ENCODE measurements around the gene IGSF22.

Gene IGSF22

GRCh38 chr11:18743900-18744514 is 18.0 kb upstream of the IGSF22 start:
- DNase-seq (ENCODE audit: low read depth in 2 of 2): no peak

- DNase-seq (ENCODE audit: low read depth in 2 of 2): no peak
These were observed 17.4 kb upstream of the IGSF22 start for GRCh38 chr11:18743365-18743764.

GRCh38 chr11:18741783-18742182 is 15.8 kb upstream of the IGSF22 start:
- DNase-seq (ENCODE audit: low read depth in 2 of 2): no peak

DNA sequence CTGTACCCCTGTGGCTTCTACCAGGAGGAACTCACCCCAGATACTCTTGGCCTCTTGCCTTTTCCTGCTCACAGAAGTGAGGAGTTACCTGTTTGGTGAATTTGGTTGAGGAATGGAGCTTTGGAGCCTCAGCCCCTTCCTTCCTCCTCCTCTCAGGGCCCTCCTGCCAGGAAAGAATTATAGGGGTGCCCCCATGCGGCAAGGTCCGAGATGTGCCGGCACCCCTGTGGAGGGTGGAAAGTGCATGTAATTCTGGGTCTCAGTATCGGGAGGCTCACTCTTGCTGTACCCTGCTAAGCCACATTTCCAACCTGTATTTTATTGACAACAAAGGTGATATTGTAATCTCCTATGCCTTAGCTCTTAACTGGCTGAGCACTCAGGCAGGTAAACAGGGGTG is 13.7 kb upstream of the IGSF22 start:
- no peak for DNase-seq (ENCODE audit: low read depth in 2 of 2)

DNA sequence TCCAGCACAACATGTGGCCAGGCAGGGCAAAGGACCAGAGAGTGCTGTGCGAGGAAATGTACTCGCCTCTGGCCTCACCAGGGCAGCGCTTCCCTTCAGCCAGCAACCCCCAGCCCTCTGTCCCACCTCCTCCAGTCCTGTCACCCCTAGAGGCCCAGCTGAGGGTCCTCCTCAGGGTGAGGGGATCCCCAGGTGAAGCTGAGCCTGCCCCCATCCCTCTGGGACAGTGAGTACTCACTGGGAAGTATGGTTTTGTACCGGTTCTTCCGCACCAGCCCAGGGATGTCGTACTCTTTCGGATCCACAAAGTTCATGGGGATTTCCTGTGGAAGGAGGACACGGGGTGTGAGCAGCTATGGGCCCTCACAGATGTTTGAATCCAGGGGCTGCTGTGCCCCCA is 11.7 kb upstream of the IGSF22 start:
- DNase-seq (ENCODE audit: low read depth in 2 of 2): no peak

DNA sequence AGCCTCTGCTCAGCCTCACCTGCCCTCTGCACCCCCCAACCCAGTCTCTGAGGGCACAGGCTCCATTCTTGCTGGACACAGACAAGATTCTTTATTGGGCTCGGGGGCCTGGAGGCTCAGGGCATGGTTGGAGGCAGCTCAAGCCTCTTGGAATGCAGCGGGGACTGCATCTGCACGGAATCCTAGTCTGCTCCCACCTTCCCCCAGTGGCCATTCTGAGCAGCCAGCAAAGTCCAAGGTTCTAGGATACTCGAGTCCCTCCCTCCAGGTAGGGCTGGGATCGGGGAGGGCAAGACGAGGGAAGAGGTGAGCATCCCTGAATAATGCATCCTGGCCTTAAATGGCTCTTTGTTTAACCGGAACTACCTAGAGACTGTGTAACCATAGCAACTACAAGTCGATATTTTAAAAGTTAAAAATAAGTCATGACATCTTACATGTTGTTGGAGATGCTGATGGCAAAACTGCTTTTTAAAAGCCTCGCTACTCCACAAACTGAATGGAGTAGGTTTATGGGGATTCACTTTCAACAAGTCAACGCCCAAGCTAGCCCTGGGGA is 10.7 kb upstream of the IGSF22 start:
- no peak for DNase-seq (ENCODE audit: low read depth in 2 of 2)

- no peak for DNase-seq (ENCODE audit: low read depth in 2 of 2)
These were observed 7.2 kb upstream of the IGSF22 start for GRCh38 chr11:18733202-18733601.

DNA sequence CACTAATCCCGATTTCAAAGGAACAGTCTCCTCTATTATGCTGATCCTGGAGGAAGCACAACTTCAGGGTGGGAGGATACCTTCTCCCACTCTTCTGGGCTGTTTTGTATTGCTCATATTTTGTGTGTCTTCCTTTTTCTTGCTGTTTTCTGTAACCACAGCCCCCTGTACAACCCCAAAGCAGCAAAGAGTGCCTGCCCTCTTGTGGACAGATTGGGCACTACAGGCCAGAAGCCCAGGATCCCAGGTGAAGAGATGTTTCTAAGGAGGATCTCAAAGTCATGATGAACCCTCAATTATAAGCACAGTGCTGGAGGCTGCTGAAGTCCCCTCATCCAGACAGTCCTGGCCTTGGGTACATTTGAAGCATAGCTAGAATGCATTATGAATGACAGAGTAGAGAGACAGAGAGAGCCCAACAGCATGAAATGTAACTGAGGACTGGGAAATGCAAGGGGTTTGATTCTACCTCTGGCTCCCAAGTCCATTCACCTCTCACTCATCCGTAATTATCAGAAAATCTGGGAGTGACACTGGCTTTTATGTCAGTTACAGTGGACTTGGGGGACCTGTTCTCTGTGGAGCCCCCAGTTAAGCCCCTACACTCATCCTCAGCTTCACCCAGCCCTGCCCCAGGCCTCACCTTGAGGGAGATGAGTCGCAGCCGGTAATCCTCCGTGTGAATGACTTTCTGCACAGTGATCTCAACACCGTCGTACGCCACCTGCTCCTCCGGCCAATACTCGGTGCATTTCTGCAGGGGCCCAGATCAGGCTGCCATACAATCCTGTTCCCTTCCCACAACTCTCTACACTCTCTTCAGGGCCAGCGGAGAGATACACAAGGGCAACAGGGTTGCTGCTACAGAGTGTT is 6.2 kb upstream of the IGSF22 start:
- DNase-seq (ENCODE audit: low read depth in 2 of 2): peak; percentile 64 to 74

DNA sequence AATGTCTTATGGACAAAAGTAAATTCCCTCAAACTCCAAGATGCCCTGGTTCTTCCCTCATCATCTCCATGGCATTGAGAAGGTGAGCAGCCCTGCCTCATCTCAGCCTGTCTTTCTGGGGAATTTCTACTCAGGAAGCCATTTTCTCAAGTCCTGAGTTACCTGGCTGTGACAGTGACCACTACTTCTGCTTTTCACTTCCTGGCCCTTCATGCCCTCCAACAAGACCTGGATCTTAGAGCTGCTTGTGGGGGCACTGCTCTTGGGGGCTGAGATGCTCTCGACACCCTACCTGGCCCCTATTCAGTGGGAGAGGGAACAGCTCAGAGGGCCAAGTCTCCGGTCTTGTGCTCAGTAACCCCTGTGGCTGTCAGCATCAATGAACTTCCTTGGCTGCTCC is 5.5 kb upstream of the IGSF22 start:
- no peak for DNase-seq (ENCODE audit: low read depth in 2 of 2)

DNA sequence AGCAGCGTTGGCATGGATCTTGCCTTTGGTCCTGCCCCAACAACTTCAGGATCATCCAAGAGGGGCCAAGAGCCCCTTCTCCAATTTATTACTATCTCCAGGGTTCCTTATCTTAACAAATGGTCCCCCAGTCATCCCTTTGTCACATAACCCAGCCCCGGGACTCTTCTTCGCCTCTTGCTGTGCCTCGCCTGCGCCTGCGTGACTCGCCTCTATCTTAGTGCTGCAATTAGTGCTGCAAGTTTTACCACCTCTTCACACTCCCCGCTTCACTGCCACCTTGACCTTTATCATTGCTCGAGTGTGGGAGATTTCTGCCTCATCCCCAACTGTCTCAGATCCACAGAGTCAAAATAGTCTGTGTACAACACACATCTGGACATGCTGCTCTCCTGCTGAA is 4.0 kb upstream of the IGSF22 start:
- DNase-seq (ENCODE audit: low read depth in 2 of 2): no peak

- no peak for DNase-seq (ENCODE audit: low read depth in 2 of 2)
These were observed 3.4 kb upstream of the IGSF22 start for GRCh38 chr11:18729426-18729825.

DNA sequence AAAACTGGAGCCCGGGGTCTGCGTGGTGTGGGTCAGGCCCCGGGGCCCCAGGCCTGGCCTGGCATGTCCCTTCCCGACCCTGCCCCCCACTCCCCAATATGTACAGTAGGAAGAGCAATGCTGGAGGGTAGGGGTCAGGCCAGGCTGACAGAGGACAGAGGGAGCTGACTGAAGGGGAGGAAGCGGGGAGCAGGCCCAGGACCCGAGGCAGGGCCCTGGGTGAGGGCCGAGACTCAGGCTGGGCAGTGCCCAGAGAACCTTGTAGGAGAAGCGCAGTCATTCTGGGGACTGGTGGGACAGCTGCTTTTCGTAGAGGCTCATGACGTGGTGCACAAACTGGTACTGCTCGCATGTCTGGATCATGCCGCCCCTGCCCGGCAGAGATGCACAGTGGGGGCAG is 2.7 kb upstream of the IGSF22 start:
- DNase-seq (ENCODE audit: low read depth in 2 of 2): no peak

GRCh38 chr11:18727479-18728236 is 1.7 kb upstream of the IGSF22 start:
- DNase-seq (ENCODE audit: low read depth in 2 of 2): peak; percentile 34 to 42

DNA sequence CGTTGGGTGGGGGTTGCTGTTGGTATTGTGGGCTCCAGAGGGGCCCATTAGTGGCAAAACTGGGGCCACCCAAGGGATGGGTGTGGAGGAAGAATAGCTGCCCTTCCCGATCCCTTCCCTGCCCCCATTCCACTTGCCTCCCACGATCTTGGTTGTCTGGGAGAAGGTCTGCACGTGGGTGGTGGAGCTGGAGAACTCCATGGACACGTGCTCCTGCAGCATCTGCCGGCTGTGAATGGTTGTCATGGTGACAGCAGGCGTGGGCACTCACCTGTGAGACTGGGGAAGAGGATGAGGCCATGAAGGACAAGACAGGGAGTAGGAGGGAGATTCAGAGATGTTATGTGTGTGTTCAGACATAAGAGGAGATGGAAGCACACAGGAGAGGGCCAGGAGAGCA is 2.0 kb downstream of the IGSF22 start:
- no peak for DNase-seq (ENCODE audit: low read depth in 2 of 2)

DNA sequence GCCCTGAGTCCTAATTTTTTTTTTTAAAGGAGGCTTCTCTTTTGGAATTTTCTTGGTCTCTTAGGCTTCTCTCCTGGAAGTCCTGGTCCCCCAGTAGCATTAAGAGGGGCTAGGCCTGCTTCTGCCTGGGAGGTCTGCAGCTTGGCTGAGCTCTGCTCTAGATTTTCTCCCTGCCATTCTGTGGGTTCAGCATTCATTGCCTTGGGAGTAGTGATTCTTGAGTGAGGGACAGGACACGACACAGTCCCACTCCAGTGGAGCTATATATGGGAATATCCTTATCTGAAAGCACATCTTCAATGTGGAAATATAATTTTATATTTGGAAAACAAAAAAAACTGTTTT is 3.7 kb downstream of the IGSF22 start:
- DNase-seq (ENCODE audit: low read depth in 2 of 2): no peak

DNA sequence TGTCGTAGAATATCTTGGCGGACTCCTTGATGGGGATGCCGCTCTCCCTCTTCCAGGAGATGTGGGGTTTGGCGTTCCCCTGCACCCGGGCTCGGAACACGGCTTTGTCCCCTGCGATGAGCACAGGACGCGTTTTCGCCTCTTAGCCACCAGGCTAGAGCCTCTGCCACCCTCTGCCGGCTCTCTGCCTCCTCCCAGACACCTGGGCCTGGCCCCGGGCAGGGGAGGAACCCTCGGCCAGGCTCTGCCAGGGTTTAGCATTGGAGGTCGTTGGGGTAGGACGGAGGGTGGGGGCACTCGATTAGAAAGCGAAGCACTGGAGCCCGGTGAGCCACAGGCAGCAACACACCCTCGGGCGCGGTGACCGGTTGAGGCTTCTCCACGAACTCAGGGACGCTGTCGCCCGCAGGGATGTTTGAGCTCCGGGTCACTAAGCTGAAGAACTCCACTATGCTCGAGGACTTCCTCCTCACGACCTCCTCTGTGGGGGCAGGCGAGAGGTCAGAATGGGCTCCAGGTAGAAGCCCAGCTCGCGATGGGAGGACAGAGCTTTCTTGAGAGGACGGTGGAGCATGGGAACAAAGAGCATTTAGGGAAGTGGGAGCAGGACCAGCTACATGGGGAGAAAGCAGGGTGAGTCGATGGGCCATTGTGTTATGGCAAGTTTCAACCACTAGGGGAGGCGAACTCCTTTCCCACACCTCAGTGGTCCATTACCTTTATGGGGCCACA is 4.3 kb downstream of the IGSF22 start:
- peak in 1 of 2 donors; percentile 17 for DNase-seq (ENCODE audit: low read depth in 2 of 2)

DNA sequence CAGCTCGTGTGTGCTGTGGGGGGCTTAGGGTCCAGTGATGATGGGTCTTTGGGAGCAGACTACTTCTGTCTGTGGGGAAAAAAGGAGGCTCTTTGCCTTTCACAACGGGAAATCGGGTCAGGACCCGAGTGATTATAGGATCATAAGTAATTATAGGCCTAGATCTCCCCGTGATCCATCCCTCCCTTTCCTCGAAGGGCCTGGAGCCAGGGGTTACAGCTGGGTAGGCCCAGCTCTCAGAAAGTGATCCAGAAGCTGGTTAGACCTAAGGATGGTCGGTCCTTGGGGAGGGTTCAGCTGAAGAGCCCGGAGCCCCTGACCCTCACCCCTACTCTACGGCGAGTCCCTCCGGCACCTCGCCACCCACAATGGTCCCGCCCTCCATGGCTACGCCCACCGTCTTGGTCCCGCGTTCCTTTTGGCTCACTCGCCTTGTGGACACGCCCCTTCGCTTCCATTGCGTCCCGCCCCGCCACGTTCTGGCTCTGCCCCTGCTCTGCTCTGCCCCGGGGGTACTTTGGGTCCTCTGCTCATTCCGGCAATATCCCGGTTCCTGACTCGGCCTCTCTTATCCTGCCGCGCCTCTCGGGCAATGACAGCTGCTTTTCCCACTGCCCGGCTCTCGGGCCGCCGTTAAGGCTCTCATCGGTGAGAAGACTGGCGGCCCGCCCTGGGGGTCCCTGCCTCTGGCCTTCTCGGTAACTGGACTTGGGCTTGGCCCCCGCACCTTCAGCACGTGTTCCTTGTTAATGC is 5.0 kb downstream of the IGSF22 start:
- DNase-seq (ENCODE audit: low read depth in 2 of 2): peak; percentile 76 to 77

DNA sequence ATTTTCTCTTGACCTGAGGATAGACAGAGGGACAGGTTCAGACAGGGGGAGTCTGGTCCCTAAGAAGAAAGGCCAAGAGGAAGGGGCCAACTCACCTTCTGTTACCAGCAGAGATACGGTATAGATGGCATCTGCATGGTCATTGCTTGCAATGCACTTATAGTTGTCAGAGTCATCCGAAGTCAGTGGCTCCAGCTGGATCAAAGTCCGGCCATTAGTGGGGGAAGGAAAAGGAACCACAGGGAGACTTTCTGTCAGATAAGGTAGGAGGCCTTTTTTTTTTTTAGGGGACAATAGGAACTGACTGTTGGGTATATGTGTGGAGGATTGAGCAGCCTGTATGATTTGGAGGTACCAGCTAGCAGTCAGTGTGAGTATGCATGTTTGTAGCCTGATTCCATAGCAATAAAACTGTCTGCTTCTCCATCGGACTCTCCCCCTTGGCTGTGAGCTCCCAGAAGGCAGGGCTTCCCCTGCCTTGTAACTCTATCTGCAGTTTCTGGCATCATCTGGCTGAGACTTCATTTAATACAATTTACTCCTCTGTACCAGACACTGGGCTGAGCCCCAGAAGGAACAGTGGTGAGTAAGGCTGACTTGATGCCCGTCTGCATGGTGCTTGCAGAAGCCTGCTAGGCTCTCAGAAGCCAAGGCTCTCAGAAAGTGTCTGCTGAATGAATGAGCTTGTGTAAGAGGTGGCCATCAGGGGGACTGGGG is 5.7 kb downstream of the IGSF22 start:
- DNase-seq (ENCODE audit: low read depth in 2 of 2): no peak

DNA sequence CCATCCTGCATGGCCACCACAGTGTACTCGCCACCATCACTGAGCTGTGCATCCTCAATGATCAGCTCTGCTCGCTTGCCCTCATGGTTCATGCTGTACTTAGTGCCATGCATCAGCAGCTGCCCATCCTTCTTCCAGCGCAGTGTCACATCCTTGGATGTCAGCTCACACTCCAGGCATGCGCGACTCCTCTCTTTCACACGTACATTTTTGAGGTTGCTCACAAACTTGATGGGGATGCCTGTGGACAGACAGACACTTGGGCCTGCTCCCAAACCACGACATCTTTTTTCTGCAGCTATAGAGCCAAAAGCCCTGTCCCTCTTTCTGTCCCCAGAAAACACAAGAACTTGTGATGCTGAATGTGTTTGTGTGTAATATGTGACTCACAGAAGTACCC is 10.5 kb downstream of the IGSF22 start:
- DNase-seq (ENCODE audit: low read depth in 2 of 2): no peak

- DNase-seq (ENCODE audit: low read depth in 2 of 2): no peak
These were observed 11.6 kb downstream of the IGSF22 start for GRCh38 chr11:18714443-18714780.
